Stimulated activated CD4-positive, alpha-beta T cell treated with anti-CD3 and anti-CD28 coated beads, Interleukin-12 subunit alpha, Interleukin-12 subunit beta, amount 100 ng/mL, for 24 hours (primary cell): Measurements from ENCODE around the gene SDC4.

Experiments used
- DNase-seq, 2 experiments: peaks; one replicate each; pipeline ENCODE4 v3.0.0-alpha.2; 2020; ENCODE audit warnings: low read depth in 2 of 2

The SDC4 gene

DNA sequence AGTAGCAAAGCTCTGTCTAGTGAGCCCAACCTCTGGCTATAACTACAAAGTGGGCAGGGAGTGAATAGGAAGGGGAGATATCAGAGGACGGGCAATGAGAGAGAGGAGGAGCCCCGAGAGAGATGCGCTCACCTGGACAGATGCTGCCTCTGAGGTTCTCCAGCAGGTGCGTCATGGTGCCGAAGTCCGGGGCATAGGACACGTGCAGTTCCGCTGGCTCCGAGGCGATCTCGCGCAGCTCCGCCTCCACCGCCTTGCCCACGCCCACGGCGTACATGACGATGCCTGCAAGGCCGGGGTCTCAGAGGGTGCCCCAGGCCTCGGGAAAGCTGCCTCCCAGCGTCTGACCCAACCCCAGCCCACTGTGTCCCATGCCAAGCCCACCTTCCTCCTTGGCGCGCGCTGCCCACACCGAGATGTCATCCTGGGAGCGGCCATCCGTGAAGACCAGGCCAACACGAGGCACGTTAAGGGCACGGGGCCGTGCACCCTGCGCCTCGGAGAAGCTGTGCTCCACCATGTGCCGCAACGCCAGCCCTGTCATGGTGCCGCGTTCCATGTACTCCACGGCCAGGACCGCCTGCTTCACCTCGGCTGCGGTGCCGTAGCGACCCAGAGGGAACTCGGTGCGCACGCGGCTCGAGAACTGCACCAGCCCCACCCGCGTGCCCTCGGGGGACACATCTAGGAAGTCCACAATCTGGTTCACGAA, 50.3 kb downstream of the SDC4 start:
- DNase-seq, result no peak

DNA sequence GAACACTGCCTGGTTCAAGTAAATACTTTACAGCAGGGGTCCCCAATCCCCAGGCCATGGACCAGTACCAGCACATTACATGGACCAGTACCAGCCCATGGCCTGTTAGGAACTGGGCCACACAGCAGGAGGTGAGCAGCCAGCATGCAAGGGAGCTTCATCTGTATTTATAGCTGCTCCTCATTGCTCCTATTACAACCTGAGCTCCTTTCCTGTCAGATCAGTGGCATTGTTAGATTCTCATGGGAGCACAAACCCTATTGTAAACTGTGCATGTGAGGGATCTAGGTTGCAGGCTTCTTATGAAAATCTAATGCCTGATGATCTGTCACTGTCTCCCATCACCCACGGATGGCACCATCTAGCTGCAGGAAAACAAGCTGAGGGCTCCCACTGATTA, 53.6 kb downstream of the SDC4 start:
- DNase-seq, result no peak

DNA sequence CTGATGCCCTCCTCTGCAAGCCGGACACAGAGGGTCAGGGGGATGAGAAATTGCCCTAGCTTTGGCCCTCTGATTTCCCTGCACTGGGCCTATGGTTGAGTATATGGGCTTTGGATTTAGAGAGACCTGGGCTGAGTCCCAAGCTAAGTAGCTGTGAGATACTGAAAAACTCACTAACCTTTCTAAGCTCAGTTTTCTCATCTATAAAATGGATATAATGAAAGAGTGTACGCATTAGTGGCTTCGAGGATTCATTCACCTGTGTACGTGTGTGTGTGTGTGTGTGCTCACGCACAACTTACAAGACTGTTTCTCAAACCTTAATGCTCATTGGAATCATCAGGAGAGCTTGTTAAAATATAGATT, 54.2 kb downstream of the SDC4 start:
- DNase-seq, result no peak

DNA sequence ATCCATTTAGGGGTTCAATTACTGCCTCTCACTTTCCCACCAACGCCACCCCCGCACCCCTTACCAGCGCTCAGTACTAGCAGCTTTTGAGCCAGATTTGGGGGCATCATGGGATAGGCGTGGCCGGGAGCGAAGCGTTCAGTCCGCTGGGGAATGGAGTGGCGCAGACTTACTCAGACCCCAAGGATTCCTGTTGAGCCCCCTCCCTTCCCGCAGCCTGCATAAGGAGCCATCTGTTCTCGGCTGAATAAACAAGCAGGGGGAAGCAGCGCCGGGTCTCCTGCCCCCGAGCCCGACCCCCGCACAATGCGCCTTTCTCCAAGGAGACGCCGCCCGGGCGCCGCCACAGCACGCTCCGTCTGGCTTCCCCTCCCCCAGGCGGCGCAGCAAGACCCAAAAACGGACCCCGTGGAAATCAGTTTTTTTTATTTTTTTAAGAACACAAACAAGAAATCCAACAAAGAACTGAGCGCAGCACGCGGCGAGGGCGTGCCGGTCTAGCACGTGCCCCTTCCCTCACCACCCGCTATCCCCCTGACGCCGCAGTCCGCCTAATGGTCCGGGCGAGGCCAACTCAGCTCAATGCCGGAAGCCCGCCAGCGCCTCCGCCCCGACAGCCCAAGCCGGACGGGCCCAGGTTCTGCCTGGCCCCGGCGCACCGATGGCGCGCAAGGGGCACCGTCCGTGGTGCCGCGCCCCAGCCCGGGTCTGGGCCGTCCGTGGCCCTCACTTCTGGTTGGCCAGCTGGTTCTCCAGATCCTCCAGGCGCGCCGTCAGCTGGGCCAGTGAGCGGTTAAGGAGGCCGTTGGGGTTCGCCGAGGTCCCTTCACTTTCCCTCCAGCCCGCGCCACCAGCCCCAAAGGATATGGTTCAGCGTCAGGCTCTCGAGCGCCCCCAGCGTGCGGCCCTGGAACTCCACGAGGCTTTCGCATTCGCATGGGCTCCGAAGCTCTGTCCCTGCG, 54.9 kb downstream of the SDC4 start:
- DNase-seq, result peak; percentile 59 to 86

DNA sequence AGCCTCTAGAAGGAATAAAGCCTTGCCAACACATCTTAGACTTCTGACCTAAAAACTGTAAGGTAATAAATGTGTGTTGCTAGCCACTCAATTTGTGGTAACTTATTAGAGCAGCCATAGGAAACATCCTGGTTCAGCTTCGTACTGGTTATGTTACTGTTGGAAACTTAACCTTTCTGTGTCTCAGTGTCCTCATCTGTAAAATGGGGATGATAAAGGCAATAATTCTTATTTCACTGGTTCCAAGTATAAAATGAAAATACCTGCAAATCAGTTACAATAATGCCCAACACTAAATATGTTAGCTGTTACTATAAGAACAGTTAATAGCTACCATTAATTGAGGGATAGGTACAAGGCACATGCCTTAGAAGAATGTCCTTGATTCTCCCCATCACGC, 55.9 kb downstream of the SDC4 start:
- DNase-seq, result no peak

DNA sequence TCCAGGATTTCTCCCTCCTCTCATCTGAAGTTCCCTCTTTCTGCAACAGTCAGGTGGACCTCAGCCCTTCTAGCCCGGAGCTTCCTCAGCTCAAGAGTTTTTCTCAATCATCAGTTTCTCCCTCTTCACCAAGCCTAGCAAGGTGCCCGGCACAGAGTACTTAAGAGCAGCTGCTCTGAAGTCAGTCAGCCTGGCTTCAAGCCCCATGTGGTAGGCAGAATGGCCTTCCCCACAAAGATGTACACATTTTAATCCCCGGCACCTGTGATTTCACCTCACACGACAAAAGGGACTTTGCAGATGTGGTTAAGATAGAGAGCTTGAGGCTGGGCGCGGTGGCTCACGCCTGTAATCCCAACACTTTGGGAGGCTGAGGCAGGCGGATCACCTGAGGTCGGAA, 56.7 kb downstream of the SDC4 start:
- no peak for DNase-seq

DNA sequence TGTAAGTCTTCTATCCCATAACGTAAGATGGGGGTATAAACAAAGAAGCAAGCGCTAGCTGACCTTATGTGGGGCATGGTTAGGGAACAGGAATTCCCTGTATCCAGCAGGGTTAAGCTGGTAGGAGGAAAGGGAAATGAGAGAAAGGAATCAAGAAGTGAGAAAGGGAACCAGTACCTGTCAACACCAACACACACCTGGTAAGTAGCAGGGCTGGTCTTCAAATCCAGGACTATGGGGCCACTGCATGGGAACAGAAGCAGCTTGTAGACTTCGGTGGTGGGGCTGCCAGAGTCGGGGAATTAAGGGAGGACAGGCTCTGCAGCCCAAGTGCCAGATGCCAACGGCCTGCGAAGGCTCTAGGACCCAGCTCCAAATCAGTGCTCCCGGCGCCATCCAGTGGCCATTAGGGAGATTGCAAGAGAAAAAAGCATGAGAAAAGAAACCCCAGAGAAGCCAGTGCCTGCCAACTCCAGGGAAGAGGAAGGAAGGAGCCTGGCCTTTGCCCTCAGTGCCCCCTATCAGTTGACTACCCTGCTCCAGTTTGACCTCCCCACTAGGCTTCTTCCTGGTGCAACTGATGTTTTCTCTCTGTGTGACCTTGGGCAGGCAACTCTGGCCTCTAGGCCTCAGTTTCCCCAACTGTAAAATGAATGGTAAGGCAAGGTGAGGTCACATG, 57.4 kb downstream of the SDC4 start:
- peak; percentile 41 to 72 for DNase-seq

DNA sequence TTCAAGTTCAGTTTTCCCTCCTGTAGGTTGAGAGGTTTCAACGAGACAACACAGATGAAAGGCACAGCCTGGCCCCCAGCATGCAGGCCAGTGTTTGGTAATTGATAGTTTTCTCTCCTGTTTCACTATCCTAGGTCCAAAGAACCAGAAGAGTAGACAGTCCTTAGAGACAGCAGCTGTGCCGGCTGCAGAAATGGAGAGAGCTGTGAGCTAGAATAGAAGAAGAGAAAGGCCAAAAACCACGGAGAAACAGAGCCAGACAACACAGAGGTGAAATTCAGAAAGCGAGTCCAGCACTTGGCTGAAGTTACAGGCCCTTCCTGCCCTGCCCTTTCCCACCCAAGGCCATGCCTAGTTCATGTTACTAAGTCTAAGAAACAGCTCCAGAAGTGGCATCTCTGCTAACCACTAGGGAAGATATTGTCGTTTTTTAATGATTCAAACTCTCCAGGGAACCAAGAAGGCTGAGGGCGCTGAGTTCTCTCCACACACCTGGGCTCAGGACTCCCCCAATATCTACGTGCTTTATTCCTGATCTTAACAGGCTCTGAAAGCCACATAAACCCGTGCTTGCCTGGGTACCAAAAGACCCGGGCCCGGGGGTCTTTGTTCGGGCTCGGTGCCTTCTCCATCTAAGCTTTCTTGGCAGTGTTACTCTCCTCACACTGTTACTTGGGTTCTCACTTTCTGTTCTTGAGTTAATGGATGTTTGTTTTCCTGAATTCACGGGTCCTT, 58.1 kb downstream of the SDC4 start:
- DNase-seq, result no peak

DNA sequence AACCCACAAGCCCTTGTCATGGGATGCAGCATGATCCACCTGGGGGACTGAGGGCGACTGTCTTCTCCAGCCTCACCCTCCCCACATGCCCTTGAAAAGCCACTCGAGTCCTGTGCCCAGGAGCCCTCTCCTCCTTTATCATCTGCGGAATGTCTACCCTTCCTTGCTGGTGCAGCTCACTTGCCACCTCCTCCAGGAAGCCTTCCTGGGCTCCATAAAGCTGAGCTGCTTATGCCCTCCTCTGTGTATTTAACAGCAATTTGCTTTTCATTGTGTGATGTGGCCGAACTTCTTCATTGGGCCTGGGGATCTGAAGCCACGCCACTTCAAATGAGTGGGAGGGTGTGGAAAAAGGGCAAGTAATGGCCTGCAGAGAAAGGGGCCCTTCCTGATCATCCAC, 59.4 kb downstream of the SDC4 start:
- DNase-seq, result no peak

DNA sequence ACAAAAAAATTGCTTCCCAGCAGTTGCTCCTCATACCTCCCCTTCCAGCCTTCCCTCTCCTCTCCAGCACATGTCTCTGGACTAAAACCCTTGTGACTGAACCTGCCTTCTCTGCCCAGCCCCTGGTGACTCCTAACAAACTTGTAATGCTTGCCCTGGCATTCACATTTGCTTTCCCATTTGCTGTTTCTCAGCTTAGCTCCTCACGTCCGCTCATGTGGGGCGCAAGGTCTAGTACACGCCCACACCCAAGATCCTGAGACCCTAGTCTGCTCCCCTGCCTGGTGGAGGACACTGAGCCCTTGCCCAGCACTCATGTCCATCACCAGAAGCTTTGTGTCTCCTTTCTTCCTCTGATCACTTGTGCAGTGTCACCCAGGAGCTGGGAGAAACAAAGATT, 59.8 kb downstream of the SDC4 start:
- no peak for DNase-seq

DNA sequence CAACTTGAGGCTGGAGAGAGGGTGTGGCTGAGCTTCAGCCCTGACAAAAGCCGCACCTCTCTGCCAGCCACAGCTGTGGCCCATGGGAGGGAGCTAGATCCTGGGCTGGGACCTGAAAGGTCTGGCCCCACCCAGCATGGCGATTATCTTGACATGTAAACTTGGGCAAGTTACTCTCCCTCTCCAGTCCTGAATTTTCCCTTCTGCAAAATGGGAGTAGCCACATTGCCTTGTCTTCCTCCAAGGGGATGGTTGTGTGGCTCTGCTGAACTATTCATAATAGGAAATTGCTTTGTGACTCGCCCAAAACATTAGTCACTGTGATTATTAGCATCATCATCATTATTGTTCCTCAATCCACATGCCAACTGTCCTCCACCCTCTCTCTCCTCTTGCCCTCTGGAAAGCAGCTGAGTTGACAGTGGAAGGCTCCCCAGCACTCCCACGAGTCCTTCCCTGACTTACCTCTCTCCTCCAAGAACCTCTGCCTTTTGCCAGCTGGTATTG, 64.6 kb downstream of the SDC4 start:
- no peak for DNase-seq

DNA sequence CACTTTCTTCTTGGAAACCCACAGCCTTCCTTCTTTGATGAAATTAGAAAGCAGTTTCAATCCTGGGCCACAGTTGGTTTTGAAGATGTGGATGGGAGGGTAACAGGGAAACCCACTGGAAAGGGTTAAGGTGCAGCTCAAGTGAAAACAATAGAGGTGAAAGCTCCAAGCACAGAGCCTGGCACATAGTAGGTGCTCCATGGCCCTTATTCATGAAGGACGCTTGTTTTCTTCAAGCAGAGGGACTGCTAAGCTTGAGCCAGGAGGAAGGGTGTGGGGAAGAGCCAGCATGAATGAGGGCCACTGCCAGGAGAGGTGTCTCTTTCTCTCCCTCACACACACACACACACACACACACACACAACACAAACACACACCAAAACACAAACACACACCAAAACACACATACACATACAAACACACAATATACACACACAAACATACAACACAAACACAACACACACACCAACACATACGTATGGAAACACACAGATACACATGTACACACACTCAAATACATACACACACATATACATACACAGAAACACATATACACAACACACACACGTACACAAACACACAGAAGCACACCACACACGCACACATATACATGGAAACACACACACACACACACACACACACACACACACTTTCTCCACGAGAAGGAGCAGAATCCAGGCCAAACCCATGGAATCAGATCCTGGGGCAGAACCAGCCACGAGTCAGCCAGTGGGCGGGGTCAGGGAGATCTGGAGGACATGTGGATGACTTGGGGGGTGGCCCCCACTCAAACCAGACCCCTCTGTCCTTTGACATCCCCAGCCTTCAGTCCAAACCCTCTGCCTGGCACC, 65.3 kb downstream of the SDC4 start:
- no peak for DNase-seq

DNA sequence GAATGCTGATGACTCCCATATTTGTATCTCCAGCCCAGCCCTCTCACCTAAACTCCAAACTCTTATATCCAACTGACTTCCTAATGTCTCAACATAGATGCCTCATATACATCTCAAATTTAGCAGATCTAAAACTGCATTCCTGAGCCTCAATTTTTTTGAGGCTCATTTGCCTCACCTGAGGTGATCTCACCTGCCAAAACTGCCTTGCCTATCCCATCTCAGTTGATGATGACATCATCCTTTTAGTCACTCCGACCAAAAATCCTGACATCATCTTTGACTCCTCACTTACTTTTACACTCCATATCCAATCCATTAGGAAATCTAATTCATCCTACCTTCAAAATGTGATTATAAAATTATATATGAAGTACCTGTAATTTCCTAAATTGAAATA, 68.2 kb downstream of the SDC4 start:
- no peak for DNase-seq

DNA sequence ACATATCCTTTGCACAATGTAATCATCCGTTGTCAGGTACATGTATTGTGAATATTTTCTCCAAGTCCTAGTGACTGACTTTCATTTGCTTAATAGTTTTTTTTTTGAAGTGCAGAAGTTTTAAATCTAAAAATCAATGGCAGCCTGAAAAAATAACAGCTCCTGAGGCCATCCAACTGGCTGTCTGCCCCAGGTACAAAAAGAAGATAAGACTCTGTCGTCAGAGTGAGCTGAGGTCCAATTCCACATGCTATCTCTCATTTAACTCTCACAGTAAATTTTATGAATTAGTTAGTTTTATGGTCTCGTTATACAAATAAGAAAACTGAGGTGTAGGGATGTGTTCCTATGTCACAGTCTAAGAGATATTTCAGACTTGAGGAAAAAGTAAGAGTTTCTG, 72.9 kb downstream of the SDC4 start:
- no peak for DNase-seq
